ENCODE data around the gene PHLDA3. TPM values are rescaled to one million over a fixed set of nuclear protein-coding genes. Genes with fewer than 3 reads are reported as not detected.

Gene PHLDA3
- total and polyA plus RNA-seq, 2 donors (not counting 3 experiments of a cell fraction or from before 2014, with no cell fraction given), result 21.4 to 29.5 TPM

DNA sequence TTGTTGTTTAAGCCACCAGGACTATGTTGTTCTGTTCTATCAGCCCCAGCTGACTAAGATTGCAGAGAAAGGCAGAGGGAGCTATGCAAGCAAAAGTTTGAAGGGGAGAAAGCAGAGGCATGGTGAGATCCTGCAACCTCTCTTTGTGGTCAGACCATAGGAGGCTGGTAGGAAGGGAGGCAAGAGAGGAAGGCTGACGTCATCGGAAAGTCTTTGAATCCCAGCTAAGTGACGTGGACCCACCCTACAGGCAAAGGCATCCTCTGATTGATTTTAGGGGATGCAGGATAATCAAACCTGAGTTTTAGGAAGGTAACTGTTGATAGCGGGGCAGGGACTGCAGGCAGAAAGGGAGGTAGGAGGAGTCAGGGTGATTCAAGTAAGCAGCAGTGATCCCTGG lies 24.2 kb downstream of the PHLDA3 start:
- Histone ChIP-seq H3K27me3 (ENCODE audit: control insufficient read depth in 2 of 2, insufficient read depth in 2 of 2, low read length in 2 of 2) (peaks cover 5 to 14% of the 10 kb centered on the region in 2 experiments), H3K4me3 (replicated peaks in 1 of 3; ENCODE audit: insufficient read depth in 1 of 3, low read depth in 1 of 3, low read length in 3 of 3) (no peak overlapping the region), H3K79me2 (ENCODE audit: control insufficient read depth, insufficient read depth, low read length) (no peaks in the 10 kb centered on the region), H4K20me1 (replicated peaks; ENCODE audit: control insufficient read depth, extremely low read depth, insufficient read depth, low read length) (no peaks in the 10 kb centered on the region), H3K4me2 (ENCODE audit: insufficient read depth, low read length) (no peak overlapping the region), H3K27ac (ENCODE audit: insufficient read depth, low read depth, low read length) (no peak overlapping the region), H3K36me3 (ENCODE audit: control insufficient read depth in 2 of 2, extremely low read depth in 1 of 2, insufficient read depth in 2 of 2, low read length in 2 of 2) (no peaks in the 10 kb centered on the region), H3K9me1 (replicated peaks; ENCODE audit: control insufficient read depth, extremely low read depth, insufficient read depth, low read length) (no peaks in the 10 kb centered on the region), H3K9me3 (replicated peaks; ENCODE audit: control insufficient read depth, insufficient read depth, low read length) (no peaks in the 10 kb centered on the region), H2AFZ (ENCODE audit: low read depth, low read length) (no peak overlapping the region), H3K9ac (replicated peaks; ENCODE audit: extremely low read depth, insufficient read depth, low read length) (no peak overlapping the region), H3K4me1 (ENCODE audit: control insufficient read depth, extremely low read depth, insufficient read depth, low read length) (no peaks in the 10 kb centered on the region)
- ChIA-PET POLR2A (no interaction called here), CTCF (interaction anchor here (1.1 to 9.3 kb wide), 4 partner anchors 9 to 68 kb away, joined by 3 to 148 read pairs (median 7); no protein-coding TSS in a partner anchor)
- TF ChIP-seq EZH2 (IDR thresholded peaks at IDR 0.05; ENCODE audit: borderline replicate concordance, low read depth, low read length, severe bottlenecking) (no peak), JUN (IDR thresholded peaks at IDR 0.05; ENCODE audit: borderline replicate concordance, insufficient read depth, insufficient read length, low read depth) (peak; percentile 17)
- DNase-seq (ENCODE audit: low read depth, low spot score), result no peak
- FAIRE-seq, result no peak
- intact Hi-C loops (cut with micrococcal nuclease), result no loop called here
- dilution Hi-C loops (cut with MboI; ENCODE audit: extremely low pct_ligation_motif_present, low sequenced_read_pairs), result no loop called here
- BruUV-seq (replicated peaks), result no TSS peak

DNA sequence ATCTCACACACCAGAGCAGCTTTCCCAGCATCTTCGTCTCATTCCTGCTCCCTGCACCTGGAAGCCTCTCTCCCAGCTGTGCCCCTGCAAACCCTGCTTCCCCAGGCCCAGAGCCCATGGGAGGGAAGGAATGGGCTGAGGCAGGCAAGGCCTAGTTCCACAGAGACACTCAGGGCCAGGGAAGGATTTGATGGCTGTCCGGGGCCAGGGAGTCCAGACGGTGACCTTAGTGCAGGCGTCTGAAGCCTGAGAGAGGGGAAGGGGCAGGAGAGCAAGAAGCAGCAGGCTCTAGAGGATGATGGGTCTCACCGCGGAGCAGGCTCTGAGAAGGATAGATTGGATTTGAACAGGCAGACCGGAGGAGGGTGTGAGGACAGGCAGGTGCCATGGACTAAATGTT lies 25.2 kb downstream of the PHLDA3 start:
- TF ChIP-seq, protein P1, sequence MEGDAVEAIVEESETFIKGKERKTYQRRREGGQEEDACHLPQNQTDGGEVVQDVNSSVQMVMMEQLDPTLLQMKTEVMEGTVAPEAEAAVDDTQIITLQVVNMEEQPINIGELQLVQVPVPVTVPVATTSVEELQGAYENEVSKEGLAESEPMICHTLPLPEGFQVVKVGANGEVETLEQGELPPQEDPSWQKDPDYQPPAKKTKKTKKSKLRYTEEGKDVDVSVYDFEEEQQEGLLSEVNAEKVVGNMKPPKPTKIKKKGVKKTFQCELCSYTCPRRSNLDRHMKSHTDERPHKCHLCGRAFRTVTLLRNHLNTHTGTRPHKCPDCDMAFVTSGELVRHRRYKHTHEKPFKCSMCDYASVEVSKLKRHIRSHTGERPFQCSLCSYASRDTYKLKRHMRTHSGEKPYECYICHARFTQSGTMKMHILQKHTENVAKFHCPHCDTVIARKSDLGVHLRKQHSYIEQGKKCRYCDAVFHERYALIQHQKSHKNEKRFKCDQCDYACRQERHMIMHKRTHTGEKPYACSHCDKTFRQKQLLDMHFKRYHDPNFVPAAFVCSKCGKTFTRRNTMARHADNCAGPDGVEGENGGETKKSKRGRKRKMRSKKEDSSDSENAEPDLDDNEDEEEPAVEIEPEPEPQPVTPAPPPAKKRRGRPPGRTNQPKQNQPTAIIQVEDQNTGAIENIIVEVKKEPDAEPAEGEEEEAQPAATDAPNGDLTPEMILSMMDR (IDR thresholded peaks at IDR 0.05; ENCODE audit: extremely low read depth in 1 of 2, insufficient read depth in 1 of 2, low read depth in 1 of 2, low read length in 2 of 2), result no peak
- no peak for TF ChIP-seq POLR2AphosphoS5 (IDR thresholded peaks at IDR 0.05; ENCODE audit: insufficient read depth, low read depth, low read length)
- Histone ChIP-seq H3K9me3 (replicated peaks; ENCODE audit: control insufficient read depth, insufficient read depth, low read length) (no peaks in the 10 kb centered on the region), H3K36me3 (ENCODE audit: control insufficient read depth in 2 of 2, extremely low read depth in 1 of 2, insufficient read depth in 2 of 2, low read length in 2 of 2) (no peaks in the 10 kb centered on the region), H2AFZ (ENCODE audit: low read depth, low read length) (no peak overlapping the region), H3K4me3 (replicated peaks in 1 of 3; ENCODE audit: insufficient read depth in 1 of 3, low read depth in 1 of 3, low read length in 3 of 3) (no peak overlapping the region), H3K9ac (replicated peaks; ENCODE audit: extremely low read depth, insufficient read depth, low read length) (no peak overlapping the region), H4K20me1 (replicated peaks; ENCODE audit: control insufficient read depth, extremely low read depth, insufficient read depth, low read length) (no peaks in the 10 kb centered on the region), H3K79me2 (ENCODE audit: control insufficient read depth, insufficient read depth, low read length) (no peaks in the 10 kb centered on the region), H3K27me3 (ENCODE audit: control insufficient read depth in 2 of 2, insufficient read depth in 2 of 2, low read length in 2 of 2) (peaks cover 7 to 14% of the 10 kb centered on the region in 2 experiments), H3K4me1 (ENCODE audit: control insufficient read depth, extremely low read depth, insufficient read depth, low read length) (no peaks in the 10 kb centered on the region), H3K27ac (ENCODE audit: insufficient read depth, low read depth, low read length) (no peak overlapping the region), H3K9me1 (replicated peaks; ENCODE audit: control insufficient read depth, extremely low read depth, insufficient read depth, low read length) (no peaks in the 10 kb centered on the region), H3K4me2 (ENCODE audit: insufficient read depth, low read length) (no peak overlapping the region)
- ChIA-PET POLR2A (no interaction called here), CTCF (interaction anchor here (0.7 to 1.1 kb wide), 2 partner anchors 12 to 69 kb away, joined by 3 read pairs; no protein-coding TSS in a partner anchor)
- intact Hi-C loops (cut with micrococcal nuclease) (no loop called here), dilution Hi-C loops (cut with MboI; ENCODE audit: extremely low pct_ligation_motif_present, low sequenced_read_pairs) (no loop called here)
- FAIRE-seq, result no peak
- no TSS peak for BruUV-seq (replicated peaks)
- DNase-seq (ENCODE audit: low read depth, low spot score), result no peak
